ENCODE measurements around the gene NEU4.

The NEU4 gene

GRCh38 chr2:241858206-241859016 lies 49.4 kb downstream of the NEU4 start, which contains the start of gene PDCD1:
Gene PDCD1, minus strand, starts transcription at chr2:241858894. Its CDS starts 56 bp downstream, at chr2:241858838.
- Histone ChIP-seq H3K27me3 (peaks cover 0 to 6% (median 0%) of the 10 kb centered on the region in 11 experiments; a peak in 3 of 22 replicates), H3K4me3 (peak within 1 kb of the TSS; percentile 37 to 64 (median 56)), H3K36me3 (no peaks in the 10 kb centered on the region; a peak in 1 of 22 replicates), H4K20me1 (peaks cover 0 to 19% (median 0%) of the 10 kb centered on the region in 11 experiments; a peak in 5 of 22 replicates), H3K9me3 (replicated peaks in 1 of 11) (no peaks in the 10 kb centered on the region), H3K4me2 (peak within 1 kb of the TSS; percentile 94 to 100 (median 99)), H3K9ac (peak within 1 kb of the TSS; percentile 69 to 97 (median 79)), H3K4me1 (peaks cover 94 to 100% (median 99%) of the 10 kb centered on the region in 10 experiments), H3K27ac (peak within 1 kb of the TSS; percentile 82 to 98 (median 89))
- TF ChIP-seq Cebpa-rat (IDR thresholded peaks at IDR 0.05), result no peak

GRCh38 chr2:241859017-241859435 lies 50.0 kb downstream of the NEU4 start:
- no peak for TF ChIP-seq Cebpa-rat (IDR thresholded peaks at IDR 0.05)
- Histone ChIP-seq H3K9ac (peak overlapping the region; percentile 69 to 97 (median 79)), H3K4me2 (peak overlapping the region; percentile 94 to 100 (median 99)), H3K4me3 (peak overlapping the region; percentile 37 to 64 (median 56)), H3K27me3 (peaks cover 0 to 9% (median 2%) of the 10 kb centered on the region in 11 experiments; a peak in 4 of 22 replicates), H3K27ac (peak overlapping the region; percentile 82 to 98 (median 89)), H4K20me1 (peaks cover 0 to 13% (median 0%) of the 10 kb centered on the region in 11 experiments; a peak in 5 of 22 replicates), H3K9me3 (replicated peaks in 1 of 11) (no peaks in the 10 kb centered on the region), H3K36me3 (no peaks in the 10 kb centered on the region), H3K4me1 (peaks cover 94 to 100% (median 99%) of the 10 kb centered on the region in 10 experiments)

GRCh38 chr2:241859436-241860183 lies 50.6 kb downstream of the NEU4 start:
- H3K36me3 ChIP-seq, result no peaks in the 10 kb centered on the region
- no peaks in the 10 kb centered on the region for H3K9me3 ChIP-seq (replicated peaks in 1 of 11)
- H3K9ac ChIP-seq, result peak overlapping the region; percentile 69 to 97 (median 79)
- H4K20me1 ChIP-seq, result peaks cover 0 to 7% (median 0%) of the 10 kb centered on the region in 11 experiments; a peak in 3 of 22 replicates
- H3K27ac ChIP-seq, result peak overlapping the region; percentile 82 to 98 (median 89)
- H3K4me1 ChIP-seq, result peaks cover 94 to 100% (median 99%) of the 10 kb centered on the region in 10 experiments
- peak overlapping the region; percentile 94 to 100 (median 99) for H3K4me2 ChIP-seq
- peaks cover 0 to 9% (median 3%) of the 10 kb centered on the region in 11 experiments; a peak in 7 of 22 replicates for H3K27me3 ChIP-seq
- no peak for TF ChIP-seq Cebpa-rat (IDR thresholded peaks at IDR 0.05)
- peak overlapping the region; percentile 37 to 64 (median 56) for H3K4me3 ChIP-seq

- Histone ChIP-seq H3K4me2 (peak overlapping the region; percentile 94 to 100 (median 99)), H3K36me3 (no peaks in the 10 kb centered on the region), H3K4me1 (peaks cover 94 to 100% (median 99%) of the 10 kb centered on the region in 10 experiments), H3K27ac (peak overlapping the region; percentile 82 to 98 (median 89)), H3K9ac (peak overlapping the region; percentile 69 to 97 (median 79)), H4K20me1 (peaks cover 0 to 7% (median 0%) of the 10 kb centered on the region in 11 experiments; a peak in 2 of 22 replicates), H3K27me3 (peaks cover 0 to 16% (median 6%) of the 10 kb centered on the region in 11 experiments; a peak in 8 of 22 replicates), H3K4me3 (peak overlapping the region; percentile 16 to 64 (median 51); a peak in 18 of 20 replicates), H3K9me3 (replicated peaks in 1 of 11) (no peaks in the 10 kb centered on the region)
- no peak for TF ChIP-seq Cebpa-rat (IDR thresholded peaks at IDR 0.05)
Measured at GRCh38 chr2:241860184-241861078, 51.4 kb downstream of the NEU4 start.

GRCh38 chr2:241861264-241861663 lies 52.3 kb downstream of the NEU4 start:
- Histone ChIP-seq H3K36me3 (no peaks in the 10 kb centered on the region), H3K4me3 (peak overlapping the region in 1 of 10 experiments; percentile 59; a peak in 2 of 20 replicates), H3K27ac (peak overlapping the region in 9 of 11 experiments; percentile 84 to 98 (median 89); a peak in 16 of 22 replicates), H3K9me3 (replicated peaks in 1 of 11) (no peaks in the 10 kb centered on the region), H3K4me1 (peaks cover 88 to 100% (median 99%) of the 10 kb centered on the region in 10 experiments), H3K4me2 (peak overlapping the region; percentile 94 to 100 (median 99)), H3K9ac (peak overlapping the region in 5 of 11 experiments; percentile 79 to 97 (median 85); a peak in 6 of 22 replicates), H4K20me1 (peaks cover 0 to 7% (median 0%) of the 10 kb centered on the region in 11 experiments; a peak in 1 of 22 replicates), H3K27me3 (peaks cover 0 to 24% (median 9%) of the 10 kb centered on the region in 11 experiments; a peak in 13 of 22 replicates)
- TF ChIP-seq Cebpa-rat (IDR thresholded peaks at IDR 0.05), result no peak

- H3K27ac ChIP-seq, result peak overlapping the region in 6 of 11 experiments; percentile 35 to 90 (median 86); a peak in 10 of 22 replicates
- peaks cover 0 to 32% (median 9%) of the 10 kb centered on the region in 11 experiments; a peak in 13 of 22 replicates for H3K27me3 ChIP-seq
- H4K20me1 ChIP-seq, result peaks cover 0 to 7% (median 0%) of the 10 kb centered on the region in 11 experiments; a peak in 2 of 22 replicates
- no peak overlapping the region; a peak in 1 of 20 replicates for H3K4me3 ChIP-seq
- 0 out of 22 replicates have a peak overlapping the region, but pooled peaks of 2 of the 11 experiments have one; percentile 14 to 17 for H3K9ac ChIP-seq
- peaks cover 87 to 100% (median 99%) of the 10 kb centered on the region in 10 experiments for H3K4me1 ChIP-seq
- H3K36me3 ChIP-seq, result no peaks in the 10 kb centered on the region
- no peak for TF ChIP-seq Cebpa-rat (IDR thresholded peaks at IDR 0.05)
- H3K9me3 ChIP-seq (replicated peaks in 1 of 11), result no peaks in the 10 kb centered on the region
- H3K4me2 ChIP-seq, result peak overlapping the region; percentile 94 to 100 (median 99)
Measured at GRCh38 chr2:241862093-241862492, 53.1 kb downstream of the NEU4 start.

GRCh38 chr2:241862775-241863535 lies 54.0 kb downstream of the NEU4 start:
- Histone ChIP-seq H3K36me3 (no peaks in the 10 kb centered on the region), H3K9ac (peak overlapping the region; percentile 3 to 65 (median 52); a peak in 18 of 22 replicates), H3K4me3 (peak overlapping the region in 7 of 10 experiments; percentile 16 to 37 (median 24); a peak in 7 of 20 replicates), H3K9me3 (replicated peaks in 1 of 11) (no peaks in the 10 kb centered on the region), H3K27ac (peak overlapping the region in 10 of 11 experiments; percentile 47 to 90 (median 71); a peak in 20 of 22 replicates), H3K4me1 (peaks cover 87 to 100% (median 99%) of the 10 kb centered on the region in 10 experiments), H3K27me3 (peaks cover 0 to 41% (median 9%) of the 10 kb centered on the region in 11 experiments; a peak in 13 of 22 replicates), H4K20me1 (peaks cover 0 to 7% (median 0%) of the 10 kb centered on the region in 11 experiments; a peak in 2 of 22 replicates), H3K4me2 (peak overlapping the region; percentile 94 to 100 (median 99))
- TF ChIP-seq Cebpa-rat (IDR thresholded peaks at IDR 0.05), result no peak
